Nephron progenitor cell (in vitro differentiated cells): ENCODE results near the gene ELMO1.

Experiments used
- DNase-seq: peaks from one replicate; pipeline ENCODE4 v3.0.0; 2021
- H3K27ac Mint-ChIP-seq: 2 replicates; pipeline ENCODE4 v1.8.0; 2021; ENCODE audit warnings: mild to moderate bottlenecking, moderate library complexity, mixed read lengths
- H3K27me3 Mint-ChIP-seq: 2 replicates; pipeline ENCODE4 v1.8.0; 2021; ENCODE audit warnings: mild to moderate bottlenecking, low read depth, mixed read lengths; ENCODE audit not compliant: poor library complexity
- H3K36me3 Mint-ChIP-seq: 2 replicates; pipeline ENCODE4 v1.8.0; 2021; ENCODE audit warnings: low read depth, mixed read lengths
- H3K4me1 Mint-ChIP-seq: 2 replicates; pipeline ENCODE4 v1.8.0; 2021; ENCODE audit warnings: mixed read lengths
- H3K4me3 Mint-ChIP-seq: 2 replicates; pipeline ENCODE4 v1.8.0; 2021; ENCODE audit warnings: mild to moderate bottlenecking, moderate library complexity, mixed read lengths
- H3K9me3 Mint-ChIP-seq: 2 replicates; pipeline ENCODE4 v1.8.0; 2021; ENCODE audit warnings: mild to moderate bottlenecking, moderate library complexity, mixed read lengths
- TF ChIP-seq, protein P1 (sequence below): fragments of 200-600 bp; sonication (generic); IDR thresholded peaks from 2 replicates; pipeline ENCODE4 v1.5.0; 2021; ENCODE audit warnings: antibody characterized with exemption

The ELMO1 gene

GRCh38 chr7:37045681-37046179, 402.9 kb downstream of the ELMO1 start:
- no peaks in the 10 kb centered on the region for H3K36me3 Mint-ChIP-seq
- H3K9me3 Mint-ChIP-seq = no peaks in the 10 kb centered on the region
- peaks cover 27% of the 10 kb centered on the region for H3K4me1 Mint-ChIP-seq
- no peak for DNase-seq
- H3K27me3 Mint-ChIP-seq = no peaks in the 10 kb centered on the region
- H3K27ac Mint-ChIP-seq = no peak overlapping the region
- TF ChIP-seq, protein P1, sequence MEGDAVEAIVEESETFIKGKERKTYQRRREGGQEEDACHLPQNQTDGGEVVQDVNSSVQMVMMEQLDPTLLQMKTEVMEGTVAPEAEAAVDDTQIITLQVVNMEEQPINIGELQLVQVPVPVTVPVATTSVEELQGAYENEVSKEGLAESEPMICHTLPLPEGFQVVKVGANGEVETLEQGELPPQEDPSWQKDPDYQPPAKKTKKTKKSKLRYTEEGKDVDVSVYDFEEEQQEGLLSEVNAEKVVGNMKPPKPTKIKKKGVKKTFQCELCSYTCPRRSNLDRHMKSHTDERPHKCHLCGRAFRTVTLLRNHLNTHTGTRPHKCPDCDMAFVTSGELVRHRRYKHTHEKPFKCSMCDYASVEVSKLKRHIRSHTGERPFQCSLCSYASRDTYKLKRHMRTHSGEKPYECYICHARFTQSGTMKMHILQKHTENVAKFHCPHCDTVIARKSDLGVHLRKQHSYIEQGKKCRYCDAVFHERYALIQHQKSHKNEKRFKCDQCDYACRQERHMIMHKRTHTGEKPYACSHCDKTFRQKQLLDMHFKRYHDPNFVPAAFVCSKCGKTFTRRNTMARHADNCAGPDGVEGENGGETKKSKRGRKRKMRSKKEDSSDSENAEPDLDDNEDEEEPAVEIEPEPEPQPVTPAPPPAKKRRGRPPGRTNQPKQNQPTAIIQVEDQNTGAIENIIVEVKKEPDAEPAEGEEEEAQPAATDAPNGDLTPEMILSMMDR = no peak
- no peak overlapping the region for H3K4me3 Mint-ChIP-seq

GRCh38 chr7:37041461-37041860, 407.2 kb downstream of the ELMO1 start:
- TF ChIP-seq, protein P1 = no peak
- H3K4me3 Mint-ChIP-seq = no peak overlapping the region
- peaks cover 15% of the 10 kb centered on the region for H3K9me3 Mint-ChIP-seq
- no peak overlapping the region for H3K27ac Mint-ChIP-seq
- no peaks in the 10 kb centered on the region for H3K36me3 Mint-ChIP-seq
- DNase-seq = no peak
- no peaks in the 10 kb centered on the region for H3K27me3 Mint-ChIP-seq
- H3K4me1 Mint-ChIP-seq = peaks cover 6% of the 10 kb centered on the region

- H3K4me1 Mint-ChIP-seq = no peaks in the 10 kb centered on the region
- no peak overlapping the region for H3K27ac Mint-ChIP-seq
- TF ChIP-seq, protein P1 = no peak
- H3K27me3 Mint-ChIP-seq = no peaks in the 10 kb centered on the region
- DNase-seq = no peak
- peaks cover 15% of the 10 kb centered on the region for H3K9me3 Mint-ChIP-seq
- no peaks in the 10 kb centered on the region for H3K36me3 Mint-ChIP-seq
- H3K4me3 Mint-ChIP-seq = no peak overlapping the region
These were observed 408.3 kb downstream of the ELMO1 start for GRCh38 chr7:37040330-37040729.

DNA sequence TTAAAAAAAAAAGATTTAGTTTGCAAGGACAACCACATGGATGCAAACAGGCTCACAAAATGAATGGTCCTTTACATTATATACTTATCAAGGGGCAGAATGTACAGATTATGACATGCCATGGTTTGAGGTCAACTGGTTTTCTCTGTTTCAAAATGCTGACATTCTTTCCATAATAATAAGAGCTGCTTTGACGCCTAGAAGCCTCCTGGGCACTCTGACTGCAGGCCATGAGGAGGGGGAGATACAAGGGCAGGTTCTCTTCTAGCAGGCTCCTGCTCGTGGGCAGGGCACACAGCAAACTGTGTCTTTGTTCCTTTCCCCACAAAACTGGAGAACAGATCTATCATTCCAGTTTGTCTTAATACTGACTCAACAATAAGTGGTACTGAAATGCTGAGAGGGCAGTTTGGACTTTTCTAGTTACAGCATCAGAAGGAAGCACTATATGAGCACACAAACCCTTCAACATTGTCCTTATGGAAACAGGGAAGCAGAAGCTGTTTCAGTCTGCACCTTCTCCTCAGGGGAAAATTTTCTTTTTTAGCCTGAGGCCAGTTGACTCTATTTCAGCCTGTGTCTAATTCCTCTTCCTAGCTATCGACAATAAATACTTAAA, 409.4 kb downstream of the ELMO1 start:
- H3K4me1 Mint-ChIP-seq = no peaks in the 10 kb centered on the region
- no peak overlapping the region for H3K27ac Mint-ChIP-seq
- no peak overlapping the region for H3K4me3 Mint-ChIP-seq
- no peak for DNase-seq
- TF ChIP-seq, protein P1 = no peak
- peaks cover 15% of the 10 kb centered on the region for H3K9me3 Mint-ChIP-seq
- no peaks in the 10 kb centered on the region for H3K36me3 Mint-ChIP-seq
- no peaks in the 10 kb centered on the region for H3K27me3 Mint-ChIP-seq

GRCh38 chr7:37038706-37039105, 410.0 kb downstream of the ELMO1 start:
- Mint-ChIP-seq H3K27me3 (no peaks in the 10 kb centered on the region), H3K36me3 (no peaks in the 10 kb centered on the region)

More at GRCh38 chr7:37038706-37039105, 410.0 kb downstream of the ELMO1 start:
- TF ChIP-seq, protein P1 = no peak
- Mint-ChIP-seq H3K27ac (no peak overlapping the region), H3K4me3 (no peak overlapping the region), H3K4me1 (no peaks in the 10 kb centered on the region), H3K9me3 (peaks cover 15% of the 10 kb centered on the region)
- DNase-seq = no peak
